B cell (primary cell): Measurements from ENCODE around the gene ZNF285. TPM values are rescaled to one million over a fixed set of nuclear protein-coding genes. Genes with fewer than 3 reads are reported as not detected.
"Not testable (repeated sequence)": the region's sequence is repeated elsewhere in the genome, so short reads cannot be mapped to it uniquely, and the experiment has no call there.

Experiments used
- ATAC-seq: fragments of 200-7000 bp; cut with Tn5 transposase; one replicate; pipeline ENCODE4 v1.10.0; 2021; ENCODE audit warnings: low read depth, mild to moderate bottlenecking, moderate number of reproducible peaks, moderate library complexity
- CTCF ChIA-PET: fragments of 350-600 bp; sonication (Branson Sonifier 250); formaldehyde crosslinking; loops from one replicate; lab custom pipeline; 2021; ENCODE audit warnings: antibody characterized with exemption, inconsistent platforms; lab: Charles Lee
- POLR2A ChIA-PET: fragments of 350-600 bp; sonication (Branson Sonifier 250); formaldehyde crosslinking; loops from one replicate; lab custom pipeline; 2021; ENCODE audit warnings: antibody characterized with exemption; lab: Charles Lee
- DNase-seq: peaks from one replicate; pipeline ENCODE4 v3.0.0; 2013
- H2AFZ ChIP-seq: 2 replicates; pipeline ENCODE4 v1.6.1; 2012; ENCODE audit warnings: mild to moderate bottlenecking, low read depth, low read length; ENCODE audit not compliant: insufficient read depth, poor library complexity, severe bottlenecking
- H3K27ac ChIP-seq, 2 donors: 1 replicate in 1 of 2; 2 replicates in 1 of 2; pipeline ENCODE4 v1.5.1; 2012 to 2013; ENCODE audit warnings: low read length in 2 of 2, mild to moderate bottlenecking in 2 of 2, moderate library complexity in 1 of 2
- H3K27me3 ChIP-seq, 4 experiments: fragments of 200-600 bp in 1 of 4; sonication (generic) in 1 of 4; replicated peaks in 1 of 4; 1 replicate in 2 of 4; 2 replicates in 2 of 4; pipeline versions ENCODE4 v1.6.1 to v1.7.0; 2013 to 2016; ENCODE audit warnings: low read length in 3 of 4, mild to moderate bottlenecking in 2 of 4, mixed read lengths in 1 of 4, moderate library complexity in 1 of 4; ENCODE audit not compliant: insufficient read depth in 4 of 4, control insufficient read depth in 3 of 4; ENCODE audit errors: control extremely low read depth in 1 of 4
- H3K36me3 ChIP-seq, 2 experiments: replicated peaks in 1 of 2; 1 replicate in 1 of 2; 2 replicates in 1 of 2; pipeline versions ENCODE4 v1.6.1 to v1.7.1; 2013; ENCODE audit warnings: low read length in 1 of 2; ENCODE audit not compliant: insufficient read depth in 2 of 2, control insufficient read depth in 1 of 2; ENCODE audit errors: control extremely low read depth in 1 of 2, extremely low read depth in 1 of 2
- H3K4me1 ChIP-seq, 2 donors: fragments of 200-600 bp in 1 of 2; sonication (generic) in 1 of 2; 1 replicate in 1 of 2; 2 replicates in 1 of 2; pipeline versions ENCODE4 v1.5.1 to v1.6.1; 2013 to 2017; ENCODE audit warnings: low read length in 2 of 2; ENCODE audit not compliant: control insufficient read depth in 2 of 2, insufficient read depth in 2 of 2
- H3K4me2 ChIP-seq: replicated peaks from 2 replicates; pipeline ENCODE3; 2012; ENCODE audit warnings: mild to moderate bottlenecking, low read depth, low read length; ENCODE audit not compliant: poor library complexity, severe bottlenecking
- H3K4me3 ChIP-seq, 5 experiments: fragments of 200-600 bp in 1 of 5; sonication (generic) in 1 of 5; 1 replicate in 3 of 5; 2 replicates in 2 of 5; pipeline versions ENCODE4 v1.5.1 to v1.7.0; 2011 to 2016; ENCODE audit warnings: low read length in 4 of 5, mild to moderate bottlenecking in 4 of 5, low read depth in 2 of 5, control low read depth in 1 of 5, moderate library complexity in 1 of 5; ENCODE audit not compliant: insufficient read depth in 1 of 5; ENCODE audit errors: control extremely low read depth in 1 of 5, extremely low read depth in 1 of 5
- H3K79me2 ChIP-seq: fragments of 200-600 bp; sonication (generic); one replicate; pipeline ENCODE4 v1.6.0; 2016; ENCODE audit warnings: low read length; ENCODE audit not compliant: control insufficient read depth, insufficient read depth
- H3K9ac ChIP-seq: fragments of 200-600 bp; sonication (generic); 2 replicates; pipeline ENCODE4 v1.6.1; 2017; ENCODE audit warnings: mild to moderate bottlenecking, low read length, moderate library complexity
- H3K9me3 ChIP-seq, 3 donors: one replicate each; pipeline versions ENCODE4 v1.6.1 to v1.7.1; 2013; ENCODE audit warnings: low read length in 2 of 3; ENCODE audit not compliant: control insufficient read depth in 2 of 3, insufficient read depth in 1 of 3; ENCODE audit errors: control extremely low read depth in 1 of 3
- H4K20me1 ChIP-seq: 2 replicates; pipeline ENCODE4 v1.6.0; 2012; ENCODE audit warnings: mild to moderate bottlenecking, low read length; ENCODE audit not compliant: insufficient read depth, control insufficient read depth, poor library complexity, severe bottlenecking
- H3K27ac Mint-ChIP-seq: one replicate; pipeline ENCODE4 v1.8.0; 2021; ENCODE audit warnings: mixed read lengths
- H3K27me3 Mint-ChIP-seq: one replicate; pipeline ENCODE4 v1.8.0; 2021; ENCODE audit warnings: mixed read lengths
- H3K4me1 Mint-ChIP-seq: one replicate; pipeline ENCODE4 v1.8.0; 2021; ENCODE audit warnings: mixed read lengths
- H3K4me3 Mint-ChIP-seq: one replicate; pipeline ENCODE4 v1.8.0; 2021; ENCODE audit warnings: mixed read lengths
- H3K9me3 Mint-ChIP-seq: one replicate; pipeline ENCODE4 v1.8.0; 2022; ENCODE audit warnings: mixed read lengths; ENCODE audit not compliant: insufficient read depth
- EZH2 ChIP-seq: IDR thresholded peaks from 2 replicates; pipeline ENCODE4 v1.6.1; 2012; ENCODE audit warnings: borderline replicate concordance, low read depth, mild to moderate bottlenecking, moderate library complexity, low read length; ENCODE audit not compliant: insufficient read depth, poor library complexity, severe bottlenecking
- WGBS: methylation state at CpG from one replicate; pipeline ENCODE4 v1.1.5; 2013; ENCODE audit warnings: missing lambda C conversion rate; ENCODE audit not compliant: insufficient coverage; 5-methylcytosine and 5-hydroxymethylcytosine counted together
- intact Hi-C: fragments of 100-400 bp; cut with micrococcal nuclease; formaldehyde crosslinking; loops from one replicate; pipeline ENCODE4 v1.10.0; 2022
- polyA plus RNA-seq: library from polyadenylated mRNA; depleted of rRNA; stranded (reverse); fragments of >200 nt; gene quantifications from 2 replicates; pipeline ENCODE4 v1.2.3, GENCODE V29; 2012
- total RNA-seq, 2 donors: library from RNA; stranded (reverse); fragments of 120-200 nt in 1 of 2; gene quantifications; 1 replicate in 1 of 2; 2 replicates in 1 of 2; pipeline versions ENCODE4 v1.2.3 to v1.2.4, GENCODE V29; 2013 to 2022
- TF ChIP-seq, protein P1 (sequence below): fragments of 200-600 bp; IDR thresholded peaks from one replicate; pipeline ENCODE4 v1.8.0; 2022; ENCODE audit warnings: antibody characterized with exemption, mild to moderate bottlenecking

Gene ZNF285
- total and polyA plus RNA-seq, 2 donors (not counting 1 experiment from before 2014, with no cell fraction given), result 4.6 to 7.6 TPM

DNA sequence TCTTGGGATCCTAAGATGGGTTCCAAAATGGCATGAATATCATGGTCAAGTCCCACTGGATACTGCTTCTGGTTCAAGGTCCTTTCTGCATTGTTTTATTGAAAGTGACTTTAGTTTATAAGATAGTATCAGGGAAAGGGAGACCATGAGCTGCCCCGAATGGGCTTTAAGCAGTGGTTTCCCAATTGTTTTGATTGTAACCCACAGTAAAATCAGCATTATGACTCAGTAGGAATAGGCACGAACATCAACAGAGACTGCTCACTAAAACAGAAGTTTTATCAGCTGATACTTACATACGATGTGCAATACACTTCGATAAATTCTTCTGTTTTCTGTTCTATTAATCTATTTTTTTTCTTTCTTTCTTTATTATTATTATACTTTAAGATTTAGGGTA, 12.1 kb downstream of the ZNF285 start:
- H3K27me3 ChIP-seq, ATAC-seq, H2AFZ ChIP-seq, CTCF ChIA-PET, H3K4me1 ChIP-seq, H3K4me1 Mint-ChIP-seq, H3K27me3 Mint-ChIP-seq, POLR2A ChIA-PET, H3K9ac ChIP-seq, H4K20me1 ChIP-seq, DNase-seq, H3K4me3 Mint-ChIP-seq, H3K27ac ChIP-seq, H3K27ac Mint-ChIP-seq, intact Hi-C loops, H3K4me3 ChIP-seq, H3K9me3 ChIP-seq, H3K79me2 ChIP-seq, H3K4me2 ChIP-seq: not testable (repeated sequence)
- WGBS, result no CpG with 5 or more reads among the region's 4 CpGs
- peaks cover 4 to 32% of the 10 kb centered on the region in 2 experiments for H3K36me3 ChIP-seq
- peaks cover 25% of the 10 kb centered on the region for H3K9me3 Mint-ChIP-seq

DNA sequence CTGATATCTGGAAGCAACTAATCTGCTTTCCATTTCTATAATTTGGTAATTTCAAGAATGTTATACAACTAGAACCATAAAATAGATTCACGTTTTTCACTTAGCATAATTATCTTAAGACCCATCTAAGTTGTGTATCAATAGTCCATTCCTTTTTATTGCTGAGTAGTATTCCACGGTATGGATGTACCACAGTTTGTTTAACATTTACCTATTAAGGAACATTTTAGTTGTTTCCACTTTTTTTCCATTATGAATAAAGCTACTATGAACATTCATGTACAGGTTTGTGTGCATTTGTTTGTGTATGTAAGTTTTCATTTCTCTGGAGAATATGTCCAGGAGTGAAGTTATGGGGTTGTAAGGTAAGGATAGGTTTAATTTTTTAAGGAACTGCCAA, 26.6 kb downstream of the ZNF285 start:
- Mint-ChIP-seq H3K27me3 (peaks cover 8% of the 10 kb centered on the region), H3K4me1 (no peaks in the 10 kb centered on the region), H3K4me3 (no peak overlapping the region), H3K27ac (no peak overlapping the region), H3K9me3 (peaks cover 15% of the 10 kb centered on the region)
- no peaks in the 10 kb centered on the region for H4K20me1 ChIP-seq
- H3K79me2 ChIP-seq, result no peaks in the 10 kb centered on the region
- TF ChIP-seq EZH2, result no peak
- TF ChIP-seq, protein P1, sequence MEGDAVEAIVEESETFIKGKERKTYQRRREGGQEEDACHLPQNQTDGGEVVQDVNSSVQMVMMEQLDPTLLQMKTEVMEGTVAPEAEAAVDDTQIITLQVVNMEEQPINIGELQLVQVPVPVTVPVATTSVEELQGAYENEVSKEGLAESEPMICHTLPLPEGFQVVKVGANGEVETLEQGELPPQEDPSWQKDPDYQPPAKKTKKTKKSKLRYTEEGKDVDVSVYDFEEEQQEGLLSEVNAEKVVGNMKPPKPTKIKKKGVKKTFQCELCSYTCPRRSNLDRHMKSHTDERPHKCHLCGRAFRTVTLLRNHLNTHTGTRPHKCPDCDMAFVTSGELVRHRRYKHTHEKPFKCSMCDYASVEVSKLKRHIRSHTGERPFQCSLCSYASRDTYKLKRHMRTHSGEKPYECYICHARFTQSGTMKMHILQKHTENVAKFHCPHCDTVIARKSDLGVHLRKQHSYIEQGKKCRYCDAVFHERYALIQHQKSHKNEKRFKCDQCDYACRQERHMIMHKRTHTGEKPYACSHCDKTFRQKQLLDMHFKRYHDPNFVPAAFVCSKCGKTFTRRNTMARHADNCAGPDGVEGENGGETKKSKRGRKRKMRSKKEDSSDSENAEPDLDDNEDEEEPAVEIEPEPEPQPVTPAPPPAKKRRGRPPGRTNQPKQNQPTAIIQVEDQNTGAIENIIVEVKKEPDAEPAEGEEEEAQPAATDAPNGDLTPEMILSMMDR, result no peak
- no peak for ATAC-seq
- H3K4me3 ChIP-seq, result no peak overlapping the region
- H3K36me3 ChIP-seq, result no peaks in the 10 kb centered on the region
- POLR2A ChIA-PET, result no interaction called here
- peaks cover 0 to 3% (median 0%) of the 10 kb centered on the region in 4 experiments for H3K27me3 ChIP-seq
- intact Hi-C loops, result no loop called here
- CTCF ChIA-PET, result no interaction called here
- H2AFZ ChIP-seq, result no peak overlapping the region
- no peaks in the 10 kb centered on the region for H3K4me1 ChIP-seq
- no peak overlapping the region for H3K4me2 ChIP-seq
- WGBS, result no CpG with 5 or more reads among the region's 2 CpGs
- DNase-seq, result no peak
- H3K9me3 ChIP-seq, result peaks cover 0 to 8% (median 8%) of the 10 kb centered on the region in 3 donors
- no peak overlapping the region for H3K27ac ChIP-seq
- no peak overlapping the region for H3K9ac ChIP-seq
